ENCODE measurements around the gene TRIM41.
"Not testable (repeated sequence)": the region's sequence is repeated elsewhere in the genome, so short reads cannot be mapped to it uniquely, and the experiment has no call there.

The TRIM41 gene

DNA sequence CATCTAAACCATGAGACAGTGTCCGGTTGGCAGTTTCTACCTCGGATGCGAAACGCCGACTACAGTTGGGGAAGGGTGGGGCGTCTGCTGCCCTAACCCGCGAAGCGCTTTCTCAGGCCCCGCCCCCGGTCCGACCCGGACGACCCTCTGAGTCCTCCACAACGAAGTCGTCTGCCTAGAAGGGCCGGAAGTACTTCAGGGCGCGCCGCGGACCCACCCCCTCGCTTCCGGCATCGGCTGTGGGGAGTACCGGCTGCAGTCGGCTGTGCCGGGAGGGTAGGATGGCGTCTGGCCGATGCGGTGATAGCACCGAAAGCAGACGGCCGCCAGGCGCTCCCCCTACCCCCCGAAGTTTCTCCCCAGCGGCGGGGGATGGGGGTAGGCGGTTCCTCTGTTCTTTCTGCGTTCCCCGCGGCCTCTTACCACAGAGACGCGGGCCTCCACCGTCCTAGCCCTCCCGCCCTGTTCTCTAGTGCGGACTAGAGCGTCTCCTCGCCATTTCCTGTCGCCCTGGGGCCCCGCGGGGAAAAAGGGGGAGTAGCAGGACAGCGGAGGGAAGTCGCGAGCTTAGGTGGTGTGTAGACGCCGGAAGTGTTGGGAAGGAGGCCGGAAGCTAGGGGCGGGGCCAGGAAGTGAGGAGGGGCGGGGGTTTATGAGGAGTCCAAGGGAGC lies at the start of gene TRIM41:
TSS of gene TRIM41 (plus strand) at position 224 of the 671 bp plus-strand sequence. CDS start 719 bp downstream, outside the sequence.
- DNase-seq (ENCODE audit: low read depth), result peak; percentile 96

DNA sequence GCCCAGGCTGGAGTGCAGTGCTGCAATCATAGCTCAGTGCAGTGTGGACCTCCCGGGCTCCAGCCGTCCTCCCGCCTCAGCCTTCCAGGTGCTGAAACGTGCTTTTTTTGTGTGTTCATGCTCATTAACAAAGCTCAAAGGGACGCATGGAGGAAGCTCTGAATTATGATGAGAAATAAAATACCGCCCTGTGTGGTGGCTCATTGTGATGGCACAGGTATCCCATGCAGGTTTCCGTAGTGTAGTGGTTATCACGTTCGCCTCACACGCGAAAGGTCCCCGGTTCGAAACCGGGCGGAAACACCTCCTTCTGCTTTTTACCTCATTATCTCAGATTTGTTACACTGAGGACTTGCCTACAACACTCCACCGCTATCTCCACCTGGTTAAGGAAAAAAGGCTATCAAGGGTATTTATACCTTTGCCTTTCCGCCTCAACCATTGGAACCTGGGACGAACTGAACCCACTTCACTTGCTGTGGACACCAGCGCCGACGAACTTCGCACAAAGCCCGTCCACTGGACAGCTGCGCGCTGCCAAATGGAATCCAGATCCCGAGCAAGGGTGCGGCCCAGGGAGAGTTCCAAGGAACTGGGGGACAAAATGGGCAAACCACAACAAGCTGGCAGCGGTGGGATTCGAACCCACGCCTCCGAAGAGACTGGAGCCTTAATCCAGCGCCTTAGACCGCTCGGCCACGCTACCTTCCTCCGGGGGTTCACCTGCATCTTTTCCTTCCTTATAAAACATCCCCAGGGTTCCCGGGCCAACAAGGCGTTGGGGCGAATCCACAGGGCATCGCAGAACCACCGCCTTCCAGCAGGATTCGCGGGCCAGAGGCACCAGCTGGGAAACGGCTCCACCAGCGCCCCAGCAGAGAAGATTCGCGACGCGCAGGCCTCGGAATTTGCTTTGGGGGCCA lies 49.4 kb upstream of the TRIM41 start:
- no peak for DNase-seq (ENCODE audit: low read depth)

DNA sequence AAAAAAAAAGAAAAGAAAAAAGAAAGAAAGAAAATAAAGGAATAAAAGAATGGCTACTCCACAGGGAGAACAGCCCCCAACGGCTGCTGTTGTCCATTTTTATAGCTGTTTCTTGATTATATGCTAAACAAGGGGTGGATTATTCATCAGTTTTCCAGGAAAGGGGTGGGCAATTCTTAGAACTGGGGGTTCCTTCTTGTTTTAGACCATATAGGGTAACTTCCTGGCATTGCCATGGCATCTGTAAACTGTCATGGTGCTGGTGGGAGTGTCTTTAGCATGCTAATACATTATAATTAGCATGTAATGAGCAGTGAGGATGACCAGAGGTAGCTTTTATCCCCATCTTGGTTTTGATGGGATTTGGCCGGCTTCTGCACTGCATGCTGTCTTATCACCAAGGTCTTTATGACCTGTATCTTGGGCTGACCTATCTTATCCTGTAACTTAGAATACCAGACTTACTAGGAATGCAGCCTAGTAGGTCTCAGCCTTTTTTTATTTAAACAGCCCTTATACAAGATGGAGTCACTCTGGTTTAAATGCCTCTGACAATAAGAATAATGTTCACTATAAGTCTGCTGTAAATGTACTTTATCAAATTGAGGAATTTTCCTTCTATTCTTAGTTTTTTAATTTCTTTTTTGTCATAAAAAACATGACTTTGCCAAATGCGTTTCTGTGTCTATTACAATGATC lies 46.7 kb upstream of the TRIM41 start:
- no peak for DNase-seq (ENCODE audit: low read depth)

GRCh38 chr5:181177559-181177958 lies 45.5 kb upstream of the TRIM41 start:
- DNase-seq (ENCODE audit: low read depth), result not testable (repeated sequence)

DNA sequence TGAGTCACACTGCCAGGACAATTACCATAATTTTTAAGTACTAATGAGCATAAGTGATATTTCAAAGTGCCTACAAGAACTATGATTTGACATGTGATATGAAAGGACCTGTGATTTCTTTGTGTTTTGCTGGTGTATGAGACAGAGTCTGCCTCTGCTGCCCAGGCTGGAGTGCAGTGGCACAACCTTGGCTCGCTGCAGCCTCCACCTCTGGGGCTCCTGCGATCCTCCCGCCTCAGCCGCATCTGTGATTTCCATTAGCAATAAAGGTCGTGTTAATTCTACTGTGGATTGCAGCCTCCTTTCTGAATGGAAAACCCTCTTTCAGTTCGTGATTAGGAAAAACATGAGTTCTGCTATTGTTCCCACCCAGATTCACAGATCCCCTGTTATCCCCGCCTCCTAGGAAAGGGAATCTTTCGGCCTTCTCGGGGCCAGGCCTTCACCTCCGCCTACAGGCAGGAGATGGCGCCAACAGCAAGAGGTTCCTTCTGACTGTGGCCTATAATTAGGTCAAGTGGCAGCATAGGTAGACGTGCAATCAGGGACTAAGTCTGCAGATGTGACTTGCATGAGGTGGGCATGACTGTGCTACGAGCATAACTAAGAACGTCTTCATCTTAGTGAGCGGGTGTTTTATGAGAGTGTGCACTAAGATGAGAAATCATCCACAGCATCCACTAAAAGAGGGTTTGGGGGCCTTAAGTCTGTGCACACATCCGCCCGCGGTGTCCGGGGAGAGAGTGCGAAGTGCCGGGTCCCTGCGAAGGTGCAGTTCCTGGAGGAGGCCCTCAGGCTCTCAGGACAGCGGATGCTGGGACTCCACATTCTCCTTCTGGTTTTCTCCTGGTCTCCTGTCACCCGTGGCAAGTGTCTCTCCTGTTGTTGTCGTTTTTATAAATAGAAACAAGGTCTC lies 41.2 kb upstream of the TRIM41 start:
- DNase-seq (ENCODE audit: low read depth), result no peak

GRCh38 chr5:181182651-181183050 lies 40.4 kb upstream of the TRIM41 start:
- DNase-seq (ENCODE audit: low read depth), result no peak

DNA sequence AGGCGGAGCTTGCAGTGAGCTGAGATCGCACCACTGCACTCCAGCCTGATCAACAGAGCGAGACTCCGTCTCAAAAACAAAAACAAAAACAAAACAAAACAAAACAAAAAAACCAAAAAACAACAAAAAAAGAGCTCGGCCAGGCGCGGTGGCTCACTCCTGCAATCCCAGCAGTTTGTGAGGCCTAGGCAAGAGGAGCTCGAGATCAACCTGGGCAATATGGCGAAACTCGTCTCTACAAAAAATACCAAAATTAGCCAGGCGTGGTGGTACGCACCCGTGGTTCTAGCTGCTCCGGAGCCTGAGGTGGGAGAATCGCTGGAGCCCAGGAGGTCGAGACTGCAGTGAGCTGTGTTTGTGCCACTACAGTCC lies 38.2 kb upstream of the TRIM41 start:
- DNase-seq (ENCODE audit: low read depth), result no peak

GRCh38 chr5:181185560-181185959 lies 37.5 kb upstream of the TRIM41 start:
- no peak for DNase-seq (ENCODE audit: low read depth)

- DNase-seq (ENCODE audit: low read depth), result no peak
Measured at GRCh38 chr5:181186022-181186421, 37.1 kb upstream of the TRIM41 start.

- no peak for DNase-seq (ENCODE audit: low read depth)
Measured at GRCh38 chr5:181186986-181187499, 36.0 kb upstream of the TRIM41 start.

- DNase-seq (ENCODE audit: low read depth), result peak; percentile 49
Measured at GRCh38 chr5:181187500-181188213, 35.4 kb upstream of the TRIM41 start.

DNA sequence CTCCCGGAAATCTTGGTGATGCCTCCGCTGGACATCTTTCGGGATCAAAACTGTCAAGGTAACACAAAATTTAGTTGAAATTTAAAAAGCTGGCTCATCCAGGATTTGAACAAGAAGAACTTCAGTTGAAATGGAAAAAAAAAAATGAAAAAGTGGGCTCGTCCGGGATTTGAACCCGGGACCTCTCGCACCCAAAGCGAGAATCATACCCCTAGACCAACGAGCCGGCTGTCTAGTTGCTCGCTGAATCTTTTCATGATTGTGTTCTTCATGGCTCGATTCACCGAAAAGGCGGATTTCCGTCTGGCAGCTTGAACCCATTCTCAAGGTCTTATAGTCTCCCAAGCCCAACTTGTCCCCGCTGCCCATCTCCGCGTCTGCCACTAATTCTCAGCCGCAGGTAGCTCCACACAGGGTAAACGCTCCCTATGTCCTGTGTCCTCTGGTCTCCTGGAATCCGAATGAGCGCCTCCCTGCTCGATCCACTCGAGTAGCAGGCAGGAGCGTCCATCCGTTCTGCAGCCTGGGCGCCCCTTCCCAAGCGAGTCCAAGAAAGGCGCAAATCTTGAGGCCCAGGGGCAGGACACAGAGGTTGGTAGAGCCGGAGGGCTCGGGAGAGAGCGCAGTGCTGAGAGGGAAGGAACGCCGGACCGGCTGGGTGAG lies 34.2 kb upstream of the TRIM41 start:
- no peak for DNase-seq (ENCODE audit: low read depth)

DNA sequence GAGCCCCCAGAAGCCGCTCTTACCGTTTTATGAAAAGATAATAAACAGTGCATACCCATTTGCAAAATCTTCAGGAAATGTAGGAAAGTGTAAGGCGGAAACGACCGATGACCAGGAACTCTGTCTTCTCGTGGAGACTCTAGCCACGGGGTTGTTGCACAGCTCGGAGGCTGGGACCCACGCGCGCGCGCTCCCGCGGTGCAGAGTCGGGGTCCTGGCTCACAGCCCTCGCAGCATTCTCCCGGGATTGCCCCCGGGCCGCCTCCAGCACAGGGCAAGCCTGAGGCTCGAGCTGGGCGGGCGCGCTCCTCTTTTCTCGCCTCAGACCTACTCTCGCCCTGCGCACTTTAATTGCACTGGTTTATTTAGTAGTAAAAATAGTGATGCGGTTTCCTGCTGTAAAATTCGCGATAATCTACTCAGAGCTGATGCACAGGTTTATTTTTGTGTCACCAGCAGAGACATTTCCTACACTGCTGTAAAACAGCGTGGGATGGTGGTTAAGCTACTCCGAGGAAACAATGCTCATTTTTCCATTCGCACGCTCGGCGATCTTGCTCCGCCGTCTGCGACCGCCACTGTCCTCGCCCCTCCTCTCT lies 33.6 kb upstream of the TRIM41 start:
- DNase-seq (ENCODE audit: low read depth), result no peak

- no peak for DNase-seq (ENCODE audit: low read depth)
Measured at GRCh38 chr5:181189962-181190710, 32.9 kb upstream of the TRIM41 start.

GRCh38 chr5:181190711-181191525 lies 32.2 kb upstream of the TRIM41 start:
- DNase-seq (ENCODE audit: low read depth), result no peak

DNA sequence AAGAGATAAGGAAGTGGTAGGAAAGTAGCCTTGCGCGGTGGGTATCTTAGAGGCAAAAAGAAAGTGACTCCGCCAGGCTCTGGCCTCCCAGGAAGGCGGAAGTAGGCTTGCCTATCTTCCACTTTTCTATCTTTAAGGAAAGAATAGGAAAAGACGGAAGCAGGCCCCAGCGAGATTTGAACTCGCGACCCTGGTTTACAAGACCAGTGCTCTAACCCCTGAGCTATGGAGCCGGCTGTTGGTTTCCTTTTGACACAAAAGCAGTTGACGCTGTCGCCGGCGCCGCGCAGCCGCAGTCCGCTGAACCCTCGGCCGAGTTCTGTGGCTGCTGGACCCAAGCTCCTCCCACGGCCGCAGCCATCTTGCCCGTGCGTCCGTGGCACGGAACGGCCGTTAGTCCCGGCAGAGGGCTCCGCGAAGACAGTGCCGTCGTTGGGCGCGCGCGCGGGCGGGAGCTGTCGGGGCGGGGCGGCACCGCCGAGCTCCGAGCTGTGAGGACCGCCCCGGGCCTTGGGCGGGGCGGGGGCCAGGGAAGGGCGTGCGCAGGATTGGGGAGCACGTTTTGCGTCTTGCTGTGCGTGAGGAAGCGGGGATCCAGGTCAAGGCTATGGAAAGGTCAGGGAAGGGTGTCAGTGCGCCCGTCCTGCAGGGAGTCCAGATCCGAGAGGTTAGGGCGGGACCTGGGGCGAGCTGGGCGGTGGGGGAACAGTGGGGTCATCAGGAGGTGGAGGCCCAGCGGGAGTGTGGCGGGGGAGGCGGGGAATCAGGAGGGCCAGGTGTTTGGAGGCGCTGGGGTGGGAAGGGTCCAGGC lies 31.4 kb upstream of the TRIM41 start:
- peak; percentile 89 for DNase-seq (ENCODE audit: low read depth)

GRCh38 chr5:181192337-181193046 lies 30.6 kb upstream of the TRIM41 start:
- DNase-seq (ENCODE audit: low read depth), result no peak

Data from stromal cell of bone marrow (primary cell).